GM12878 (cell line): Measurements from ENCODE around the gene PIK3R5. TPM values are rescaled to one million over a fixed set of nuclear protein-coding genes. Genes with fewer than 3 reads are reported as not detected.

Source experiments
- ATAC-seq: fragments of 200-7000 bp; cut with Tn5 transposase; 3 replicates; pipeline ENCODE4 v1.9.1; 2020; ENCODE audit warnings: mild to moderate bottlenecking, moderate library complexity
- BruUV-seq: library from RNA; stranded (reverse); fragments of 400-500 nt; replicated peaks from 2 replicates; lab custom pipeline; 2021; lab: Mats Ljungman, UMichigan
- CTCF ChIA-PET: fragments of 300-600 bp; sonication (Branson Sonifier 250); formaldehyde crosslinking; extraction: SDS; loops from one replicate; lab custom pipeline; 2021; ENCODE audit warnings: inconsistent platforms; lab: Yijun Ruan, JAX
- POLR2A ChIA-PET: fragments of 350-600 bp; formaldehyde crosslinking; extraction: SDS; loops from one replicate; lab custom pipeline; 2021; ENCODE audit warnings: inconsistent platforms; lab: Charles Lee
- RAD21 ChIA-PET: fragments of 300-600 bp; sonication (Branson Sonifier 250); formaldehyde crosslinking; loops from one replicate; lab custom pipeline; 2023; ENCODE audit warnings: antibody characterized with exemption; ENCODE audit not compliant: unreplicated experiment; lab: Charles Lee
- SMC1A ChIA-PET: fragments of 300-600 bp; sonication (Branson Sonifier 250); formaldehyde crosslinking; loops from one replicate; lab custom pipeline; 2023; ENCODE audit not compliant: unreplicated experiment, uncharacterized antibody; lab: Charles Lee
- DNase-seq: peaks from one replicate; pipeline ENCODE4 v3.0.0-alpha.2; 2011; ENCODE audit warnings: low read depth, low spot score
- FAIRE-seq: peaks from 3 replicates; lab custom pipeline; 2011; peaks lifted over from hg19 to GRCh38; lab: Jason Lieb, UNC
- H2AFZ ChIP-seq: 2 replicates; pipeline ENCODE4 v1.6.0; 2011; ENCODE audit warnings: low read depth, low read length, control low read depth; ENCODE audit not compliant: control insufficient read depth
- H3K27ac ChIP-seq: 2 replicates; pipeline ENCODE4 v1.5.1; 2011; ENCODE audit warnings: control low read depth; ENCODE audit not compliant: control insufficient read depth, insufficient read depth
- H3K27me3 ChIP-seq, 2 experiments: replicated peaks in 1 of 2; 2 replicates each; pipeline versions ENCODE4 v1.6.0 to v1.6.1; 2011; ENCODE audit warnings: low read length in 1 of 2; ENCODE audit not compliant: control insufficient read depth in 2 of 2, insufficient read depth in 2 of 2
- H3K36me3 ChIP-seq, 2 experiments: 2 replicates each; pipeline ENCODE4 v1.5.1; 2011; ENCODE audit warnings: low read length in 1 of 2; ENCODE audit not compliant: control insufficient read depth in 2 of 2, insufficient read depth in 2 of 2
- H3K4me1 ChIP-seq: 2 replicates; pipeline ENCODE4 v1.6.1; 2011; ENCODE audit warnings: mild to moderate bottlenecking, low read length, moderate library complexity, mixed read lengths; ENCODE audit not compliant: control insufficient read depth, insufficient read depth
- H3K4me2 ChIP-seq: 2 replicates; pipeline ENCODE4 v1.6.0; 2011; ENCODE audit warnings: control low read depth; ENCODE audit not compliant: control insufficient read depth, insufficient read depth
- H3K4me3 ChIP-seq: fragments of 200-600 bp; sonication (generic); 2 replicates; pipeline ENCODE4 v1.5.1; 2016
- H3K79me2 ChIP-seq: 2 replicates; pipeline ENCODE4 v1.6.0; 2011; ENCODE audit warnings: low read length; ENCODE audit not compliant: control insufficient read depth, insufficient read depth
- H3K9ac ChIP-seq: 2 replicates; pipeline ENCODE4 v1.8.0; 2011; ENCODE audit warnings: low read length, control low read depth, mixed read lengths; ENCODE audit not compliant: control insufficient read depth, insufficient read depth
- H3K9me3 ChIP-seq: replicated peaks from 3 replicates; pipeline ENCODE4 v1.5.1; 2011; ENCODE audit warnings: mild to moderate bottlenecking, low read length; ENCODE audit not compliant: control insufficient read depth, insufficient read depth
- H4K20me1 ChIP-seq: 2 replicates; pipeline ENCODE4 v1.6.0; 2011; ENCODE audit not compliant: control insufficient read depth, insufficient read depth
- ATF2 ChIP-seq: IDR thresholded peaks from 2 replicates; pipeline ENCODE4 v1.6.1; 2012; ENCODE audit warnings: low read length, inconsistent platforms
- ATF3 ChIP-seq: IDR thresholded peaks from 2 replicates; pipeline ENCODE4 v1.6.1; 2011; ENCODE audit warnings: low read depth, mild to moderate bottlenecking, low read length, moderate library complexity, borderline replicate concordance; ENCODE audit errors: extremely low read depth
- DPF2 ChIP-seq: fragments of 450-650 bp; IDR thresholded peaks from 2 replicates; pipeline ENCODE4 v1.6.1; 2017; ENCODE audit warnings: mild to moderate bottlenecking
- ELK1 ChIP-seq: IDR thresholded peaks from 2 replicates; pipeline ENCODE4 v1.6.1; 2012; ENCODE audit warnings: low read depth, low read length, improper control_type of control experiment
- GABPA ChIP-seq: IDR thresholded peaks from 2 replicates; pipeline ENCODE4 v1.6.1; 2014; ENCODE audit warnings: antibody characterized with exemption, low read depth, mild to moderate bottlenecking, inconsistent platforms
- HCFC1 ChIP-seq: fragments of 150-350 bp; IDR thresholded peaks from 2 replicates; pipeline ENCODE4 v1.6.1; 2014; ENCODE audit warnings: low read length
- HSF1 ChIP-seq: fragments of 150-350 bp; IDR thresholded peaks from 2 replicates; pipeline ENCODE4 v1.6.1; 2014; ENCODE audit warnings: mild to moderate bottlenecking, low read depth, low read length
- IKZF1 ChIP-seq: fragments of 450-650 bp; conservative IDR thresholded peaks from 2 replicates; pipeline ENCODE4 v1.6.1; 2017; ENCODE audit warnings: antibody characterized with exemption, mild to moderate bottlenecking
- NFYA ChIP-seq: IDR thresholded peaks from 2 replicates; pipeline ENCODE4 v1.6.1; 2011; ENCODE audit warnings: low read depth, mild to moderate bottlenecking, low read length, improper control_type of control experiment, borderline replicate concordance
- NFYB ChIP-seq: IDR thresholded peaks from 2 replicates; pipeline ENCODE4 v1.6.1; 2011; ENCODE audit warnings: low read depth, mild to moderate bottlenecking, low read length, improper control_type of control experiment, moderate library complexity; ENCODE audit not compliant: insufficient read depth
- POLR2AphosphoS2 ChIP-seq: IDR thresholded peaks from 2 replicates; pipeline ENCODE4 v1.6.1; 2011; ENCODE audit warnings: low read depth, mild to moderate bottlenecking, low read length, improper control_type of control experiment, moderate library complexity
- POLR2AphosphoS5 ChIP-seq: IDR thresholded peaks from 2 replicates; pipeline ENCODE4 v1.6.1; 2011; ENCODE audit warnings: mild to moderate bottlenecking, low read length, inconsistent platforms
- RAD51 ChIP-seq: fragments of 450-650 bp; IDR thresholded peaks from 2 replicates; pipeline ENCODE4 v1.6.1; 2016; ENCODE audit warnings: moderate library complexity, mild to moderate bottlenecking, inconsistent platforms
- SIX5 ChIP-seq: IDR thresholded peaks from 2 replicates; pipeline ENCODE4 v1.6.1; 2011; ENCODE audit warnings: mild to moderate bottlenecking, low read depth, low read length, moderate library complexity; ENCODE audit not compliant: severe bottlenecking
- USF1 ChIP-seq: IDR thresholded peaks from 2 replicates; pipeline ENCODE4 v1.6.1; 2011; ENCODE audit warnings: borderline replicate concordance, low read depth, mild to moderate bottlenecking, moderate library complexity, mixed read lengths, low read length; ENCODE audit not compliant: insufficient read depth; ENCODE audit errors: extremely low read length
- USF2 ChIP-seq: IDR thresholded peaks from 2 replicates; pipeline ENCODE4 v1.6.1; 2011; ENCODE audit warnings: low read depth, low read length, improper control_type of control experiment, borderline replicate concordance
- in situ Hi-C: fragments of 300-500 bp; cut with MboI; formaldehyde crosslinking; loops from 9 replicates; pipeline ENCODE4 v1.14.3; 2018; ENCODE audit warnings: mixed read lengths
- intact Hi-C: fragments of 100-400 bp; cut with micrococcal nuclease; formaldehyde crosslinking; loops from one replicate; pipeline ENCODE4 v1.14.2; 2022; ENCODE audit not compliant: unreplicated experiment
- polyA plus RNA-seq, 11 experiments: library from polyadenylated mRNA; depleted of rRNA in 4 of 11; unstranded in 6 of 11; stranded (reverse) in 5 of 11; fragments of >200 nt; fragmentation: Nextera tagmentation in 4 of 11; fragmentation: Illumina TruSeq in 1 of 11; extraction: Ambion mirVana in 4 of 11; extraction: Trizol in 1 of 11; gene quantifications; 1 replicate in 1 of 11; 2 replicates in 10 of 11; pipeline versions ENCODE4 v1.2.1 to v1.2.3, GENCODE V29; 2011 to 2016; ENCODE audit warnings: inconsistent platforms in 2 of 11, missing spikeins in 2 of 11, low read depth in 1 of 11
- total RNA-seq, 4 experiments: library from RNA; depleted of rRNA in 3 of 4; stranded (reverse); fragments of >200 nt in 3 of 4; fragmentation: Illumina TruSeq in 1 of 4; extraction: Trizol in 1 of 4; gene quantifications; 2 replicates each; pipeline versions ENCODE4 v1.2.1 to v1.2.3, GENCODE V29; 2013 to 2021

Gene PIK3R5
- total and polyA plus RNA-seq, 10 of the 15 experiments (the other 5 are each of a cell fraction or from before 2014, with no cell fraction given), result 9.5 to 50.8 (median 35.5) TPM

GRCh38 chr17:8846768-8847211, 118.7 kb downstream of the PIK3R5 start:
- in situ Hi-C loops, result no loop called here
- FAIRE-seq, result peak; percentile 13
- POLR2A ChIA-PET, result interaction anchor here (0.6 to 1.7 kb wide), 3 partner anchors 21 to 690 kb away, joined by 3 to 8 read pairs (median 7); partner anchors contain the start of gene PIK3R6

More at GRCh38 chr17:8846768-8847211, 118.7 kb downstream of the PIK3R5 start:
- TF ChIP-seq IKZF1 (0 out of 2 replicates have a peak, but pooled peaks have one; percentile 26), RAD51 (peak; percentile 60), ATF2 (no peak), DPF2 (no peak), SIX5 (peak; percentile 69), ATF3 (0 out of 2 replicates have a peak, but pooled peaks have one; percentile 38), NFYA (no peak), ELK1 (no peak), HSF1 (no peak), USF1 (peak; percentile 71), POLR2AphosphoS2 (0 out of 2 replicates have a peak, but pooled peaks have one; percentile 42), POLR2AphosphoS5 (peak; percentile 43; the same call in 1 of the 2 replicates), GABPA (no peak), HCFC1 (peak; percentile 69), NFYB (peak; percentile 85), USF2 (peak; percentile 47; the same call in 1 of the 2 replicates)
- Histone ChIP-seq H3K4me3 (no peak overlapping the region), H3K9ac (no peak overlapping the region), H3K4me1 (peaks cover 42% of the 10 kb centered on the region), H3K27ac (peak overlapping the region; percentile 42), H4K20me1 (no peaks in the 10 kb centered on the region), H3K79me2 (peaks cover 58% of the 10 kb centered on the region), H2AFZ (no peak overlapping the region), H3K9me3 (peaks cover 7% of the 10 kb centered on the region; the same call in 1 of the 3 replicates), H3K4me2 (no peak overlapping the region), H3K36me3 (peaks cover 32 to 74% of the 10 kb centered on the region in 2 experiments), H3K27me3 (no peaks in the 10 kb centered on the region)
- ChIA-PET SMC1A (interaction anchor here (1.0 to 1.7 kb wide), 2 partner anchors 23 to 45 kb away, joined by 4 to 5 read pairs; no protein-coding TSS in a partner anchor), CTCF (interaction anchor here (1.3 kb wide), 1 partner anchor 39 kb away, joined by 3 read pairs; no protein-coding TSS in a partner anchor), RAD21 (interaction anchor here (4.3 kb wide), 1 partner anchor 48 kb away, joined by 16 read pairs; no protein-coding TSS in a partner anchor)
- BruUV-seq, result no TSS peak
- ATAC-seq (peak; percentile 65), DNase-seq (no peak)
- intact Hi-C loops, result no loop called here
